ENCODE data around the gene AASDH.

GRCh38 chr4:56301997-56302496, 85.2 kb downstream of the AASDH start:
- TF ChIP-seq POLR2AphosphoS5 (IDR thresholded peaks at IDR 0.05; ENCODE audit: low read depth, low read length) = no peak
- TF ChIP-seq CTCF (IDR thresholded peaks at IDR 0.05) = no peak
- no peak for TF ChIP-seq SIN3A (IDR thresholded peaks at IDR 0.05; ENCODE audit: borderline replicate concordance, insufficient read depth, low read depth, low read length)
- no peak for TF ChIP-seq REST (IDR thresholded peaks at IDR 0.05; ENCODE audit: insufficient read depth in 1 of 2, low read depth in 2 of 2, low read length in 1 of 2)

Data from Panc1 (cell line).